ENCODE measurements around the gene UNK. TPM values are rescaled to one million over a fixed set of nuclear protein-coding genes. Genes with fewer than 3 reads are reported as not detected.

UNK gene
- total RNA-seq, 1 experiment from 2014 or later, result 26.3 TPM

GRCh38 chr17:75819116-75819515, 34.5 kb downstream of the UNK start:
- no peak for DNase-seq (ENCODE audit: low read depth)

GRCh38 chr17:75819678-75820077, 35.1 kb downstream of the UNK start:
- no peak for DNase-seq (ENCODE audit: low read depth)

GRCh38 chr17:75820094-75821080, 35.8 kb downstream of the UNK start:
- no peak for DNase-seq (ENCODE audit: low read depth)

- DNase-seq (ENCODE audit: low read depth), result no peak
Measured at GRCh38 chr17:75821552-75821951, 36.9 kb downstream of the UNK start.

GRCh38 chr17:75822119-75822799, 37.7 kb downstream of the UNK start:
- DNase-seq (ENCODE audit: low read depth), result no peak

- no peak for DNase-seq (ENCODE audit: low read depth)
Measured at GRCh38 chr17:75822800-75823166, 38.2 kb downstream of the UNK start.

GRCh38 chr17:75823257-75824041, 38.8 kb downstream of the UNK start:
- DNase-seq (ENCODE audit: low read depth), result no peak

GRCh38 chr17:75824050-75824552, 39.5 kb downstream of the UNK start:
- no peak for DNase-seq (ENCODE audit: low read depth)

- DNase-seq (ENCODE audit: low read depth), result no peak
Measured at GRCh38 chr17:75824666-75825065, 40.1 kb downstream of the UNK start.

GRCh38 chr17:75825149-75825552, 40.5 kb downstream of the UNK start:
- DNase-seq (ENCODE audit: low read depth), result no peak

GRCh38 chr17:75825748-75826370, 41.3 kb downstream of the UNK start:
- no peak for DNase-seq (ENCODE audit: low read depth)

GRCh38 chr17:75826561-75827307, 42.1 kb downstream of the UNK start:
- no peak for DNase-seq (ENCODE audit: low read depth)

GRCh38 chr17:75827308-75828075, 42.9 kb downstream of the UNK start:
- DNase-seq (ENCODE audit: low read depth), result peak; percentile 51

GRCh38 chr17:75828076-75828400, 43.4 kb downstream of the UNK start:
- DNase-seq (ENCODE audit: low read depth), result no peak

- no peak for DNase-seq (ENCODE audit: low read depth)
Measured at GRCh38 chr17:75828741-75829140, 44.1 kb downstream of the UNK start.

GRCh38 chr17:75829747-75830146, 45.1 kb downstream of the UNK start:
- no peak for DNase-seq (ENCODE audit: low read depth)

- no peak for DNase-seq (ENCODE audit: low read depth)
Measured at GRCh38 chr17:75830164-75831031, 45.8 kb downstream of the UNK start.

GRCh38 chr17:75831032-75831571, 46.5 kb downstream of the UNK start:
- no peak for DNase-seq (ENCODE audit: low read depth)
